ENCODE results near the gene PAX4.

- TF ChIP-seq CTCF (IDR thresholded peaks at IDR 0.05) (no peak), POLR2A (IDR thresholded peaks at IDR 0.05) (no peak), EP300 (IDR thresholded peaks at IDR 0.05) (no peak)
These were observed 26.8 kb downstream of the PAX4 start for GRCh38 chr7:127591189-127591588.
